GM12864 (cell line): ENCODE measurements around the gene GCH1.
A peak's percentile ranks its signal among the peaks of the same experiment; 100 is the strongest.

Experiments used
- DNase-seq: peaks from one replicate; pipeline ENCODE4 v3.0.0-alpha.2; 2011; ENCODE audit warnings: low read depth
- H3K4me3 ChIP-seq: 2 replicates; pipeline ENCODE4 v1.5.1; 2011; ENCODE audit warnings: mild to moderate bottlenecking, low read depth, low read length, control low read depth
- TF ChIP-seq, protein P1 (sequence below): IDR thresholded peaks from 2 replicates; pipeline ENCODE4 v1.5.1; 2011; ENCODE audit warnings: low read depth, mild to moderate bottlenecking, moderate library complexity, low read length, control low read depth, inconsistent platforms; ENCODE audit errors: missing control alignments

GCH1 gene

DNA sequence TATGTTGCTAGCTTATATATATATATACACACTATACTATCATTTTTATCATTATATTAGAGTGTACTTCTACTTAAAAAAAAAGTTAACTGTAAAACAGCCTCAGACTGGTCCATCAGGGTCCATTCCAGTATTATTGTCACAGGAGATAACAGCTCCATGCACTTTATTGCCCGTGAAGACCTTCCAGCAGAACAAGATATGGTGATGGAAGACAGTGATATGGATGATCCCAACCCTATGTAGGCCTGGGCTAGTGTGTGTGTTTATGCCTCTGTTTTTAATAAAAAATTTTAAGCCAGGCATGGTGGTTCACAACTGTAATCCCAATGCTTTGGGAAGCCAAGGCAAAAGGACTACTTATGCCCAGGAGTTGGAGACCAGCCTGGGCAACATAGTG is 86.2 kb downstream of the GCH1 start:
- no peak overlapping the region for H3K4me3 ChIP-seq
- TF ChIP-seq, protein P1, sequence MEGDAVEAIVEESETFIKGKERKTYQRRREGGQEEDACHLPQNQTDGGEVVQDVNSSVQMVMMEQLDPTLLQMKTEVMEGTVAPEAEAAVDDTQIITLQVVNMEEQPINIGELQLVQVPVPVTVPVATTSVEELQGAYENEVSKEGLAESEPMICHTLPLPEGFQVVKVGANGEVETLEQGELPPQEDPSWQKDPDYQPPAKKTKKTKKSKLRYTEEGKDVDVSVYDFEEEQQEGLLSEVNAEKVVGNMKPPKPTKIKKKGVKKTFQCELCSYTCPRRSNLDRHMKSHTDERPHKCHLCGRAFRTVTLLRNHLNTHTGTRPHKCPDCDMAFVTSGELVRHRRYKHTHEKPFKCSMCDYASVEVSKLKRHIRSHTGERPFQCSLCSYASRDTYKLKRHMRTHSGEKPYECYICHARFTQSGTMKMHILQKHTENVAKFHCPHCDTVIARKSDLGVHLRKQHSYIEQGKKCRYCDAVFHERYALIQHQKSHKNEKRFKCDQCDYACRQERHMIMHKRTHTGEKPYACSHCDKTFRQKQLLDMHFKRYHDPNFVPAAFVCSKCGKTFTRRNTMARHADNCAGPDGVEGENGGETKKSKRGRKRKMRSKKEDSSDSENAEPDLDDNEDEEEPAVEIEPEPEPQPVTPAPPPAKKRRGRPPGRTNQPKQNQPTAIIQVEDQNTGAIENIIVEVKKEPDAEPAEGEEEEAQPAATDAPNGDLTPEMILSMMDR: no peak
- no peak for DNase-seq

DNA sequence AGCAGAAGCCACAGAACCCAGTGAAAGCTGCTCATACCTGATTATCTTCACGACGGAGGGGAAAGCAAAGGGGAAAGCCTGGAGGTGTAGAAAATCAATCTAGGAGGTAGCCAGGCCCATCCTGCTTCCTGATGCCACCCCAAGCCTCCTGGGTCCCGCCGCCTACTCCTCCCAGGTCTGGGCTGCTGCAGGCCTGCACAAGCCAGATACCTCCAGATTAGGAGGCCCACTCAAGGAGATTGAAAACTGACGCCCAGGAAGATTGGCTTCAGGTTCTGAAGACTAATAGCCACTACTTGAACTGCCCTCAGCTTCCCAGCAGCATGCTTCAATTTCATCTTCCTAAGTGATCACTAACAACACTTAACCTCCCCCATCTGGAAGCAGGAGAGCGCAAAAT is 87.1 kb downstream of the GCH1 start:
- DNase-seq: no peak
- TF ChIP-seq, protein P1: no peak
- H3K4me3 ChIP-seq: no peak overlapping the region

DNA sequence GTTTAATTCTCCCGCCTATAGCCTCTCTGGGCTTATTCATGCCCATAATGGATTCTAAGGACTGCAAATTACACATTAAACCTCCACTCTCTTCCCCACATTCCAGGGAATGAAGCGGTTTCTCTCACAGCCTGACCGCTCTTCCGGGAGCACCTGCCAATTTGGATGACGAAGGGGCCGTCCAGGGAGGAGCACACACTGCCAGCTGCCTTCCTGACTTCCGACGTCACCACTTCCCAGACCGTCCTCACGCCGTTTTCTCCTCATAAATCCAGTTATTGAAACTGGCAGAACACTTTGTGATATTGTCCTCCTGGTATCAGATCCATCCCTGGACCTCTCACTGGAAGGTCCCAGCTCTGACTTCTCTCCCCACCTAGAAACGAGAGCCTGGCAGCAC is 87.6 kb downstream of the GCH1 start:
- no peak overlapping the region for H3K4me3 ChIP-seq
- DNase-seq: no peak
- TF ChIP-seq, protein P1: no peak

DNA sequence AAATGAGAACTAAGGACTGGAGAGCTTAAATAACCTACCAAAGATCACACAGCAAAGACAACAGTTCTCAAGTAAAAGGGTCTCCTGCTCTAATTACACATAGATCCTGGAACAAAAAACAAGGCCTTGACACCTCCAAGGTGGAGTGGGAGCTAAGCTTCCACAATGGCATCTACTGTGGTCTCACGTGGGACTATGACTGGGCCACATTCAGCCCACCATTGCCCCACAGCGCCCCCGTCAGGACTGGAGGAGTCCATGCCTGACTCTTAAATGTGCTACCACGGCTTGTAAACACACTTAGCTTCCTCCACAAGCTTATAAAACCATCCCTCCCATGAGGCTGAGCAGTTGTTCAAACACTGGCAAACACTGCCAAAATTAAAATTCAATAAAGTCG is 88.5 kb downstream of the GCH1 start:
- no peak overlapping the region for H3K4me3 ChIP-seq
- DNase-seq: no peak
- TF ChIP-seq, protein P1: peak; percentile 40

DNA sequence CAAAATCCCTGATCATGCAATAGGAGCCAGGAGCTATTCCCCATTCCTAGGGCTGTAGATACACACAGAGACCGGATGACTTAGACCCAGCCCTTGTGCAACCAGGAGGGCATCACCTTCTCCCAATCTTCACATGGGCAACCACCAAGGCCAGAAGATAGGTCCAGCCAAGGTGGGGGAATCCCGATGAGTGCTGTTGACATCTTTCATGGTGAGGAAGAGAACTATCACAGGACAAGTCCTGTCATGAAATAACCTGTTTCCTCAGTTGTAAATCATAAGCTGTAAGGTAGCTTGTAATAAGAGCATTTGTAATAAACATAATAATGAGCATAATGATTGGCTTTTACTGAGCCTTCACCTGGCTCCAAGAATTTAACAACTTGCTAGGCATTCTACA is 89.5 kb downstream of the GCH1 start:
- H3K4me3 ChIP-seq: no peak overlapping the region
- TF ChIP-seq, protein P1: no peak
- no peak for DNase-seq

DNA sequence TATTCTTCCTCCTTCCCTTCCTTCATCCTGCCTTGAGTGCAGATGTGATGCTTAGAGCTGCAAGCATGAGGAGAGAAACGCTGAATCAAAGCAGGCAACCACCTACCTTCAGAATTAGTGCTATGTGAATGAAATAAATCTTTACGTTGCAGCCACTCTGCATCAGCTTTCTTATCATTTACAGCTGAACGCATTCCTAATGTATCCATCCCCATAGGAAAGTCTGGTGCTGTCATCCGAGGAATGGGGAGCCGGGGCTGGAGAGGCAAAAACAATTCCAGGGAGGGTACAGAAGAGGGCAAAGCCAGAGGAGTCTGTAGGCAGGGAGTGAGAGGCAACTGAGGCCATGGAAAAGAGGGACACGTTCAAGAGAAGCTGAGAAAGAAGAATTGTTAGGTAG is 90.0 kb downstream of the GCH1 start:
- DNase-seq: no peak
- TF ChIP-seq, protein P1: no peak
- no peak overlapping the region for H3K4me3 ChIP-seq

DNA sequence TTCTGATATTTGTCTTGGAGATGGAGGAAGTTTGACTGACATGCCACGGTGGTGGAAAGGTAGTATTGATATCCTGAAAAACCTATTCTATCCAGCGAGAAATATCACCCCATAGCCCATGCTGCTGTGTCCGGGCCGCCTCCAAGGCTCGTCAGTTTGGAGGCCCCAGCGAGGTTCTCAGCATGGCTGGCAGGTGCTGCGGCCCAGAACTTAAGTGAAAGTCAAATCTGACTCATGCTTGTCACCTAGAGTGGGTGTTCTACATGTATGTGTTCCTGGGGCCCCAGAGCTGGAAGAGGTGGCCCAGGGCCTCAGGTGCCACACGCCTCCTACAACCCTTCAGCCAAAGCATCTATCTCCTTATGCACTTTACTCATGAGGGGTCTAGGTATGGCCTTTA is 92.9 kb downstream of the GCH1 start:
- DNase-seq: no peak
- H3K4me3 ChIP-seq: no peak overlapping the region
- TF ChIP-seq, protein P1: no peak
